ENCODE measurements around the gene ADGRG3.
A peak's percentile ranks its signal among the peaks of the same experiment; 100 is the strongest.

The ADGRG3 gene

DNA sequence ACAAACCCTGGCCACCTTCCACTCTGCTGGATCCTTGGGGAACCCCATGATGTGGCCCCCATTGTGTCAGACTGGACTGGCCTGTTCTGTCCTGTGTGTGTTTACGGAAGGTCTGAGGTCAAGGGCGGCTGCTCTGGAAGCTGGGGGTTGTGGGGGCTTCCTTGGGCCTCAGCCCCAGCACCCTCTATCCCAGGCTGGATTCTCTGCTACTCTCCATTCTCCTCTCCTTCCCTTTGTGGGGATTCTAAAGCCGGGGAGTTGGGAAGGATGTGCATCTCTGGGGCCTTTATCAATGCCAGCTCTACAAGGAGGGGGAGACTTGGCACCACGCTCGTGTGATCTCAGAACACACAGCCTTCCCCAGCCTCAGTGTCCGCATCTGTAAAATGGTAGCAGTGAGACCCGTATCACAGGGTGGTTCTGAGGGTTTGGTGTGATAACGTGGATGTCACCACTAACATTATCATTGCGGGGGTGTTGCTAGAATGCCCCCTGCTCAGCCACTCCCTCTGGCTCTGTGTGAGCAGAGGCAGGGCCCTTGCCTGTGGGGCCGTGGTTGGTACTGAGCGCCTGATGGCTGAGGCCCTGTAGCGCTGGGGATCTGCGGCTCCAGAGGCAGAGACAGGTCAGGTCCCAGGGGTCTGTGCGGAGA, 21.6 kb upstream of the ADGRG3 start:
- DNase-seq, result no peak

DNA sequence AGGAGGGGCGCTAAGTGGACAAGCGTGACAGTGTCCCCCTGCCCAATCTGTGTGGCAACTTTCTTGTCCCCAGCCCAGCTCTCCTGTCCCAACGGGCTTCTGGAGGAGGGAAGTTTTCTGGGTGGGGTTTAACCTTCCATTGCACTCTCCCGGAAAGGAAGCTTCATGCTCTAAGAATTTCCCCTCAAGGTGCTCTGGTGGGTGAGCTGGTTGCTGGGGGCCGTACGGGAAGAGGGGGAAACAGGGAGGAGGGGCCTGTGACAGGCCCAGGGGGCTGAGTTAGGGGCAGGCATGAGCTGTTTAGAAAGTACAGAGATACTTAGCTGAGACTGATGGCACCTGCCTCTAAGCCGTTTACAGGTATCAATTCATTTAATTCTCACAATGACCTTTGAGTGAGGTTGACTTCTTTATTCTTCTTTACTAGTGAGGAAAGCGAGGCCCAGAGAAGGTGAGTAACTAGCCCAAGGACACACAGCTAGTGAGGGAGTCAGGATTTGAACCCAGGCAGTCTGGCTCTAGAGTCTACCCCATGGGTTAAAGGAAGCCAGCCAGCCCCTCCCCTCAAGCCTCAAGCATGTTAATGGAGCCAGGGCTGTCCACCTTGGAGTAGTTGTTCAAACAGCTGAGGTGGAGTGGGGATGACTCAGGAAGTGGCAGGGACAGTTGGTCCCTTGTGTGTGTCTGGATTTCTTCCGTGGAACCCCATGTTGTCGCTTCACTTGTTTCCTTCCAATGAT, 20.8 kb upstream of the ADGRG3 start:
- DNase-seq, result no peak

DNA sequence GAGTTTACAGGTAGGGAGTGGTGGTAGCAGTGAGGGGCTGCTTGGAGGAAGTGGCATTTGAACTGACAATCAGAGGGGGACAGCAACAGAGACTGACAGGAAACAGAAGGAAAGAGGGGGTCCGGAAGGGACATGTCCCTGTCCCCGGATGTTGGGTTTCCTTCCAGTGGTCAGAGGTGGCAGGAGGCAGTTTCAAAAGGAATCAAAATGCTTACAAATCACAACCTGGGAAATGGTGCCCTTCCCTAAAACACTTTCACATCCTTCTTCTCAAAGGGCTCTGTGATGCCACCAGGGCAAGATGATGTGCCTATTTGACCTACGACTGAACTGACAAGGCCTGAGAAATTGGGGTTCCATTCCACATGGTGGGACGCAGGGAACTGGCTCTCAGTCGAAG, 20.0 kb upstream of the ADGRG3 start:
- DNase-seq, result no peak

DNA sequence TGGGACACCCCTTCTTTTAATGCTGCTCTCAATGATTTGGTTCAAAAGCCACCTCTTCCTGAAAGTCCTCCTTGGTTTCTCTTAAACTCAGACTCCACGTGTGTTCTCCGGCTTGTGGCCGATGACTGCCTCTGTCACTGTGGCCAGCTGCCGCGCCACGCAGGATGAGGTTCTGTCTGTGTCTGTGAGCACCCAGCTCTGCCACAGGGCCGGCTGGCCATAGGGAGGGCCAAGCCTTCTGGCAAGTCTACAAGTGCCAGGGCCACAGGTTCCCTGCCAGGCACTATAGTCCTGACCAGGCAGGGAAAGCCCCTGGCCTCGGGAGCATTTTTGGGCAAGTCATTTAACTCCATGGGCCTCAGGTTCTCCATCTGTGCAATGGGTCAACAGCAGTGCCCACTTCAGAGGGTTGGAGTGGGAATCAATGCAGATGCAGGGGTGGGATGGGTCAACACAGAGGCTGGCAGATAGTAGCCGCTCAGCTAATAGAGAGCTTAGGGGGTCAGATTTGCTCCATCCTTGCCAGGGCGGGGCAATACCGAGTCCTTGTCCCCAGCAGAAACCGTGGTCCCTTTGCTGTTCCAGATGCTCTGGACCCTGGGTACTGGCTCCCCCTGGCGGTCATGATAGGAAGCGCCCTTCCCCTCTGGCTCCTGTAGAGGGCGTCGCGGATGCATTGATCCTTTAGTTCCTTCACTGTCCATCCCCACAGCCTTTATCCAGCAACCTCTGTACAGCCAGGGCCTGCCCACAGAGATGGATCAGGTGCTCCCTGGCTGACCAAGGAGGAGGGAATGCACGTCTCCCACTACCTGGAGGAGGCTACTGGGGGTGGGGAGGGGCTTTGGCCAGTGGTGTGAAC, 19.3 kb upstream of the ADGRG3 start:
- peak; percentile 98 for DNase-seq

DNA sequence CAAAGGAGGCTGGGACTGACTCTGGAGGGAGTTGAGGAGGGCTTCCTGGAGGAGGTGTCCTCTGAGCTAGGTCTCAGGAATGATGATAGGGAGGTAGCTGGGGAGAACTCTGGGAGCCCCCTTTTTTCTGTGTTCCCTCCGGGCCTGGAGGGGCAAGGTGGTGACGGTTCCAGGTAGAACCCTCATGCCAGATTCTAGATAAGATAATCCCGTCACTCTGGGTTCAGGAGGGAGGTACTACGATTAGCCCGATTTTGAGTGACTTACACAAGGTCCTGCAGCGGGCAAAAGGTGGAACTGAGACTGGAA, 18.7 kb upstream of the ADGRG3 start:
- no peak for DNase-seq

DNA sequence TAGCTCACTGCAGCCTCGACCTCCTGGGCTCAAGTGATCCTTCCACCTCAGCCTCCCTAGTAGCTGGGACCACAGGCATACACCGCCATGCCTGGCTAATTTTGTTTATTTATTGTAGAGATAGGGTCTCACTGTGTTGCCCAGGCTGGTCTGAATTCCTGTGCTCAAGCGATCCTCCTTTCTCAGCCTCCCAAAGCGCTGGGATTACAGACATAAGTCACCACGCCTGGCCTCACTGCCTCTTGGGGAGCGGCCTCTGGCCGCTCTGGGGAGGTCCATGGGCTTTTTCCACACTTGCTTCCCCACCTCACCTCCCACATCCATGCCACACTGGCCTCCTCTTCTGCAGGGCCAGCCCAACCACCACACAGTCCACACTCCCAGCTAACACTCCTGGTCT, 18.3 kb upstream of the ADGRG3 start:
- no peak for DNase-seq

DNA sequence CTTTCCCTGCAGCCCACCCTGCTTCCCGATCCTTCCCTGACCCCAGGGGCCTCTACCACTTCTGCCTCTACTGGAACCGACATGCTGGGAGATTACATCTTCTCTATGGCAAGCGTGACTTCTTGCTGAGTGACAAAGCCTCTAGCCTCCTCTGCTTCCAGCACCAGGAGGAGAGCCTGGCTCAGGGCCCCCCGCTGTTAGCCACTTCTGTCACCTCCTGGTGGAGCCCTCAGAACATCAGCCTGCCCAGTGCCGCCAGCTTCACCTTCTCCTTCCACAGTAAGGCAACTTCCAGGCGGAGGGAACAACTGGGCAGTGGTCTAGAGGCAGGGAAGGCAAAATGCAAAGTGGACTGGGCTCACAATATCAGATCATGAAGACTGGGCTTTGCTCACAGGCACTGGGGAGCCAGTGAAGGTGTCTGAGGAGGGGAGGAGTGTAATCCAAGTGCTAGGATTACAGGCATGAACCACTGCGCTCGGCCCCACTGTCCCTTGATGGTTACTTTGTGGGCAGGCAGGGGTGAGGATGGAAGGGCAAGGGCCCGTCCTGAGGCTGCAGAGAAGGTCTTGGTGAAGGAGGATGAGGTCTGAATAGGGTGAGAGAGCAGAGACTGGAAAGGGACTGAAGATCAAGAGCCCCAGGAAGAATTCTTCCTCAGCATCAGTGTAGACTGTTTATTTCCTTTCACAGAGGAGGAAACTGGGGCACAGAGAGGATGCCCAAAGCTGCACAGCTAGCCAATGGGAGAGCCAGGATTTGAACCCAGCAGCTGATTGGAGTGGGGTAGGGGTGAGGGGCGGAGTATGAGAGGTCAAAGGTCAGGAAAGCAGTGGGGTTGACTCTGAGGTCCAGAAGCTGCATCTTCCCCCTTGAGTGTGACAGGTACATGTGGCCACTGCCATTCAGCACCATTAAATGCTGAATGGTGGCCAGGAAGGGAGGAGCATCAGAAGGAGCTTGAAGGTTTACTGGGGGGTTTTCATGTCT, 16.5 kb upstream of the ADGRG3 start:
- no peak for DNase-seq

DNA sequence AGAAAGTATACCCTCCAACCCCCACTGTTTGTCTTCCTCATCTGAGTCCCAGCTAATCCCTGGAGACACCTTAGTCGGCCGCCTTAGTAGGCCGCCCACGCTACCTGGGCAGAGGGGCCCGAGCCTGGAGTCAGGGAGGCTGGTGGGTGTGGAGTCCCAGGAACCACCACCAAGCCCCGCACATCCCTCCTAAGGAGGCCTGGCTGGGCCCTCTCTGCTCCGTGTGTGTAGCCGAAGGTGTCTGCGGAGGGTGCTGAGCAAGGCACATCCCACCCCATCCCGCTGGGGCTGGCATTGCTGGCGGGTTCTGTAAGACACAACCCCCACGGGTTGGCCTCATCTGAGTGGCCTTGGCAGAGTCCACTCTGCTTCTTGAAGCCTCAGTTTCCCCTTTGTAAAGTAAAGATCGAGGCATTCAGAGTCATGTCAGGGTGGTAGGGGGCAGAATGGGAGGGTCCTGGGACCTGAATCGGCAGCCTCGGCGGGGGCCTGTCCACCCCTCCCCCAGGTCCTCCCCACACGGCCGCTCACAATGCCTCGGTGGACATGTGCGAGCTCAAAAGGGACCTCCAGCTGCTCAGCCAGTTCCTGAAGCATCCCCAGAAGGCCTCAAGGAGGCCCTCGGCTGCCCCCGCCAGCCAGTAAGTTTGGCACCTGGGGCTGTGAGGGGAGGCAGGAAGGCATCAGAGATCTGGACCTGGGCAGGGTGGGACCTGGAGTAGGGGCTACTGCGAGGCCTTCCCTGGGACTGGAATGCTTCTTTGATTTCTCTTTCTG, 15.2 kb upstream of the ADGRG3 start:
- DNase-seq, result no peak

DNA sequence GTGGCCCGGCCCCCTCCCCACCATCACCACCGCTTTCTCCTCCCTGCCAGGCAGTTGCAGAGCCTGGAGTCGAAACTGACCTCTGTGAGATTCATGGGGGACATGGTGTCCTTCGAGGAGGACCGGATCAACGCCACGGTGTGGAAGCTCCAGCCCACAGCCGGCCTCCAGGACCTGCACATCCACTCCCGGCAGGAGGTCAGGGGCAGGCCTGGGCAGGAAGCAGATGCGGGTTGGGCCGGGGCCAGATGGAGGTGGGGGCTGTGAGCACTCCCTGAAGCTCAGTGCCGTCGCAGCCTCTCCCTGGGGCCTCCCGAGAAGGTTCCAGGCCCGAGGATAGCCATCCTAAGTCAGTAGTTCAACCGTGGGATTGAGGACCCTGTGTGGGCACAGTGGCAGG, 14.2 kb upstream of the ADGRG3 start:
- DNase-seq, result no peak

DNA sequence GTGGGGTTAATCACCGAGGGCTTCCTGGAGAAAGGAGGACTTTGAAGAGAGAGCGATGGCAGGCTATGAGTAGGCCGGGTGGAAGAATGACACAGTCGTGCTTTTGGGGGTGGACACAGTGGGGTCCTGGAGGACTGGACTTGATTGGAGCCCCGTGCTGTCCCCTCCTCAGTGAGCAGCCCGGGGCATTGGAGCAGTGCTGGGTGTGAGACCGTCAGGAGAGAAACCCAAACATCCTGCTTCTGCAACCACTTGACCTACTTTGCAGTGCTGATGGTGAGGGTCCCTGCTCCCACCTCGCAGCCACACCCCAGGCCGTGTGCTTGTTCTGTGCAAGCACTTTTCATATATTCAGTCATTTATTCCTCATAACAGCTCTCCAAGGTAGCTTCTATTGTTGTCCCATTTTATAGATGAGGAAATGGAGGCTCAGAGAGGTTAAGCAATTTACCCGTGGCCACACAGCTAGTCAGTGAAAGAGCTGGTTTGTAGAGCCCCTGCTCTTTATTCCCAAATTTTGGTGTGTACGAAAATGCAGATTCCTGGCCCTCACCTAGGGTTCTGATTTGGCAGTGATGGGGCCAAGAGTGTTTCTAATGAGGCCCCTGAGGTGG, 11.7 kb upstream of the ADGRG3 start:
- DNase-seq, result no peak

DNA sequence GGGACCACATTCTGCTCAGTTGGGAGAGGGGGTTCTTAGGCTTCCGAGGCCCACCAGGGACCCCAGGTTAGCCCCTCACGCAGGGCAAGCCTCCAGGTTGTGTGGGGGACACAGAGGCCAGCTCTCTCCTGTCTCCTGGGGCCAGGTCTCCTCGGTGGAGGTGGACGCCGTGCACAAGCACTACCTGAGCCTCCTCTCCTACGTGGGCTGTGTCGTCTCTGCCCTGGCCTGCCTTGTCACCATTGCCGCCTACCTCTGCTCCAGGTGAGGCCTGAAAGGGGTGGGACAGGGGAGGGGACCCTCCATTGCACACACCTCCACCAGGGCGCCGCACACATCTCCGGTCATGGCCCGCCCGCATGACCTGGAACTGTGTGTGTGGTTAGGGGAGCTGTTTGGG, 10.9 kb upstream of the ADGRG3 start:
- DNase-seq, result no peak

DNA sequence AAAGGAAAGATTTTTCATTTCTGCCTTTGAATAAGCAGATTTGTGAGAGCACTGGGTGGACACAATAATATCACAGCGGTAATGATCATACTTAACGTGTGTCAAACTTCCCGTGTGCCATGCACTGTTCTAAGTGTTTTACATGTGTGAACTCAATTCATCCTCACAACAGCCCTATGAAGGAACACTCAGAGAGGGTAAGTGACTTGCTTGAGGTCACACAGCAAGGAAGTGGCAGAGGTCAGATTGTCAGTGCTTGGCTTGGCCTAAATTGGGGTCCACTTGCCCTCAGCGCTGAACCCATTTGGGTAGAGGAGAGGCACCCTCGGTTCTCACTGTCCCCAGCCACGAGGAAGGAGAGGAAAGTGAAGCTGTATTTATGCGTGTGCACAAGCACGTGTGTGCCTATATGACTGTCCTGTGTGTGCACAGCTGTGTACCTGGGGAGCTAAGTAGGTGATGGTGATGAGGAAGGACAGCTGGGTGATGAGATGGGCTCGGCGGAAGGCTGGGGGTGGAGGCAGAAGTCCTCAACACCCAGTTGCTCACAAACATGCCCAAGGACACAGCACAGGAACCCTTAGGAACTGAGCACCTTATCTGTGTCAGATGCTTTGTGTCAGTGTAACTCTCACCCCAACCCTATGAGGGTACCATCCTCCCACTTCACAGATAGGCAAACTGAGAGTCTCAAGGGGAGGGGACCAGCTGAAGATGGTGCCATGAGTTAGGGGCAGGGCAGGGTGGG, 9.8 kb upstream of the ADGRG3 start:
- no peak for DNase-seq

DNA sequence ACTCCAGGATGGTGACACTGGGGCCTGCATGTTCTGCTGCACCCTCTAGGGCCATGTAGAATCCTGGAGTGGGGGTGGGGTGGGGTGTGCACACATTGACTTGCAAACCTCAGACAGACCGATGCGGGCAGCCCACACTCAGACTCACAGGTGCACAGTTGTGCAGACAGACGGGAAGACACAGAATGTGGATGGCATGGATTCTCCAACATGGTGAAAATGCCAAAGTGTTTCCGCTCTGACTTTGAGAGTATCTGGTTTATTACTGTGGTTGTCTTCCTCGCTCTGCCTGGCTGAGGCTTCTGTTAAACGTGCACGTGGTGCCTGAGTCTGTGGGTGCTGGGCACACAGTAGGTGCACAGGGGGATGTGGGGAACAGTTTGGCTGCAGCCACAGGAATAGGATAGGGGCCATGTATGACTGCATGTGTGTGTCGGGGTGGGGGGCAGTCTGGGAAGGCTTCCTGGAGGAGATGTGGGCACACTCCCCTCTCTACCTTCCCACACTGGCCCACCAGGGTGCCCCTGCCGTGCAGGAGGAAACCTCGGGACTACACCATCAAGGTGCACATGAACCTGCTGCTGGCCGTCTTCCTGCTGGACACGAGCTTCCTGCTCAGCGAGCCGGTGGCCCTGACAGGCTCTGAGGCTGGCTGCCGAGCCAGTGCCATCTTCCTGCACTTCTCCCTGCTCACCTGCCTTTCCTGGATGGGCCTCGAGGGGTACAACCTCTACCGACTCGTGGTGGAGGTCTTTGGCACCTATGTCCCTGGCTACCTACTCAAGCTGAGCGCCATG, 9.0 kb upstream of the ADGRG3 start:
- DNase-seq, result no peak

DNA sequence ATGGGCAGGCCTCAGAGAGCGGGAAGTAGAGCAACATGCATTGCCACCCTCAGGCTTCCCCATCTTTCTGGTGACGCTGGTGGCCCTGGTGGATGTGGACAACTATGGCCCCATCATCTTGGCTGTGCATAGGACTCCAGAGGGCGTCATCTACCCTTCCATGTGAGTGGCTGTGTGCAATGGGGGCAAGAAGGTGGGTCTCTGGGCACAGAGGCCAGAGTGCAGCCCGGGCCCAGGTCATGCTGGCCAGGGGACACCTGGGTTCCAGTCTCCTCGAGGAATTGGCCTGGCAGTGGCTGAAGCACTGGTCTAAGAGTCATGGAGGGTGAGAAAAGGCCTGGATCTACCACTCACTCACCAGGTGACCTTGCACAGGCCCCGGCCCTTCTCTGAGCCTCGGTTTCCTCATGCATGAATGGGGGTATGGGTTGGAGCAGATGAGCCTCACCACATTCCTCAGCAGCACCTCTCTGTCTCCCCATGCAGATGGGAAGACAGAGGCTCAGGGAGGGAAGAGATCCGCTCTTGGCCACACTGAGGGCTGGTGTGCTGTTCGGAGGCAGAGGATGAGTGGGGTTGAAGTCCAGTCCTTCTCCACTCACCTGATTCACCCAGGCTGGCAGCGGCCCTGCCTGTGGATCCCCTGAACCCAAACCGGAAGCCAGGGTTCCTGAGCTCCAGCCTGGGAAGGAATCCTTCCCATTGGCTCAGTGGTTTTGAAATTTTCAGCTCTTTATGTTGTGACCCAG, 7.2 kb upstream of the ADGRG3 start:
- no peak for DNase-seq

DNA sequence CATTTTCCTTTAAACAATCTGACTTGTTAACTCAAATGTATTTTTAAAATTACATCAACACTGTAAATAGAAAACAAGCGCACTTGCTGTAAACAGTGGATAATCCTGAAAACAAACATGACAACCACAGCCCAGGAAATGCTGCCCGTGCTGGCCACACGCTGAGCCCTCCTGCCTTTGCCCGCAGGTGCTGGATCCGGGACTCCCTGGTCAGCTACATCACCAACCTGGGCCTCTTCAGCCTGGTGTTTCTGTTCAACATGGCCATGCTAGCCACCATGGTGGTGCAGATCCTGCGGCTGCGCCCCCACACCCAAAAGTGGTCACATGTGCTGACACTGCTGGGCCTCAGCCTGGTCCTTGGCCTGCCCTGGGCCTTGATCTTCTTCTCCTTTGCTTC, 6.6 kb upstream of the ADGRG3 start:
- no peak for DNase-seq

DNA sequence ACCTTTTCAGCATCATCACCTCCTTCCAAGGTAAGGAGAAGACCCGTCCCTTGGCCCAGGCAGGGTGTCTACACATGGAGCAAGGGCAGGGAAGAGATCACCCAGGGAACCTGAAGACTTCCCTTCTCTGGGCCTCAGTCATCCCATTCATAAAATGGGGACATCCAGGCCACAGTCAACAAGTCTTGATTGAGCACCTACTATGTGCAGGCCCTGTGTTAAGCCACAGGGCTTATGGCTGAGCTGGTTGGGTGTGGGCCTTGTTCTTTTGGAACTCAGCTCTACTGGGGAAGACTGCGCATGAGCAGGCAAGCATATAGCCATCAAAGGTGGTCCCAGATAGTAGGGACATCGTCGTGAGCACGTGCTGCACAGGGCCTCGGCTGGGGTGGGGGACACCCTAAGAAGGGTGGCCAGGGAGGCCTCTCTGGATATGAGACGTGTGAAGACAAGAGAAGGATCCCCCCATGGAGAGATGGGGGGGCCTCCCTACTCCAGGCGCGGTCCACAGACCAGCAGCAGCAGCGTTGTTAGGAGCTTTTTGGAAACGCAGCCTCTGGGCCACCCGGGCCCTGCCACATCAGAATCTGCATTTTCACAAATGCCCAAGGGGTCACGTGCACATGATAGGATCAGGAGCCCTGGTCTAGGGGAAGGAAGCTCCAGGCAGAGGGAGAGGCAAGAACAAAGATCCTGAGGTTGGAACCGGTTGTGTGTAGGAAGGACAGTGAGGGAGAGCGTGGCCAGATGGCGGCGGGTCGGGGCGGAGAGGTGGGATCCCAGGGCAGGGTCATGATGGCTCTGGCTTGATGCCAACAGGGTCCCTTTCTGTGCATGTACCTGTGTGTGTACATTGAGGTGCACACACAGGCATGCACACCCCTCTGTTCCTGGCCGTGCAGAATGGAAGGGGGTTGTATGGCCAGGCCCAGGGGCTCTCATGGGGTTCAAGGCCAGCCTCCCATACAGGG, 5.9 kb upstream of the ADGRG3 start:
- no peak for DNase-seq

DNA sequence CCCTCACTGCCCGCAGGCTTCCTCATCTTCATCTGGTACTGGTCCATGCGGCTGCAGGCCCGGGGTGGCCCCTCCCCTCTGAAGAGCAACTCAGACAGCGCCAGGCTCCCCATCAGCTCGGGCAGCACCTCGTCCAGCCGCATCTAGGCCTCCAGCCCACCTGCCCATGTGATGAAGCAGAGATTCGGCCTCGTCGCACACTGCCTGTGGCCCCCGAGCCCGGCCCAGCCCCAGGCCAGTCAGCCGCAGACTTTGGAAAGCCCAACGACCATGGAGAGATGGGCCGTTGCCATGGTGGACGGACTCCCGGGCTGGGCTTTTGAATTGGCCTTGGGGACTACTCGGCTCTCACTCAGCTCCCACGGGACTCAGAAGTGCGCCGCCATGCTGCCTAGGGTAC, 4.7 kb upstream of the ADGRG3 start:
- no peak for DNase-seq
